IPS DF 19.7 (cell line): ENCODE measurements around the gene TM9SF3.

Experiments
- DNase-seq: peaks from one replicate; pipeline ENCODE4 v3.0.0-alpha.2; 2013; ENCODE audit warnings: low read depth, low spot score

TM9SF3 gene

GRCh38 chr10:96511044-96511945 lies 75.5 kb downstream of the TM9SF3 start:
- no peak for DNase-seq

- DNase-seq: peak; percentile 88
These were observed 77.7 kb downstream of the TM9SF3 start for GRCh38 chr10:96509017-96509641.

- no peak for DNase-seq
These were observed 79.8 kb downstream of the TM9SF3 start for GRCh38 chr10:96507044-96507443.

- no peak for DNase-seq
These were observed 81.4 kb downstream of the TM9SF3 start for GRCh38 chr10:96505150-96506136.

- DNase-seq: no peak
These were observed 84.1 kb downstream of the TM9SF3 start for GRCh38 chr10:96502561-96503282.

GRCh38 chr10:96501985-96502384 lies 84.8 kb downstream of the TM9SF3 start:
- no peak for DNase-seq

GRCh38 chr10:96500519-96500918 lies 86.3 kb downstream of the TM9SF3 start:
- no peak for DNase-seq

- no peak for DNase-seq
These were observed 86.8 kb downstream of the TM9SF3 start for GRCh38 chr10:96500050-96500449.

- no peak for DNase-seq
These were observed 89.4 kb downstream of the TM9SF3 start for GRCh38 chr10:96497391-96497790.

- DNase-seq: no peak
These were observed 90.4 kb downstream of the TM9SF3 start for GRCh38 chr10:96496281-96496925.

GRCh38 chr10:96495544-96495943 lies 91.3 kb downstream of the TM9SF3 start:
- DNase-seq: no peak

- DNase-seq: no peak
These were observed 92.1 kb downstream of the TM9SF3 start for GRCh38 chr10:96494694-96495093.

GRCh38 chr10:96493871-96494525 lies 92.8 kb downstream of the TM9SF3 start:
- DNase-seq: no peak

- no peak for DNase-seq
These were observed 93.6 kb downstream of the TM9SF3 start for GRCh38 chr10:96493254-96493653.

GRCh38 chr10:96491303-96491702 lies 95.5 kb downstream of the TM9SF3 start:
- no peak for DNase-seq

- DNase-seq: no peak
These were observed 98.5 kb downstream of the TM9SF3 start for GRCh38 chr10:96488161-96488935.

GRCh38 chr10:96482815-96483588 lies 103.8 kb downstream of the TM9SF3 start:
- no peak for DNase-seq

GRCh38 chr10:96478355-96478754 lies 108.5 kb downstream of the TM9SF3 start:
- no peak for DNase-seq

GRCh38 chr10:96473866-96474265 lies 112.9 kb downstream of the TM9SF3 start:
- DNase-seq: no peak
